ENCODE measurements around the gene ZFP64. TPM values are rescaled to one million over a fixed set of nuclear protein-coding genes. Genes with fewer than 3 reads are reported as not detected.

ZFP64 gene
- total RNA-seq, 1 donor from 2014 or later = 20.3 TPM

DNA sequence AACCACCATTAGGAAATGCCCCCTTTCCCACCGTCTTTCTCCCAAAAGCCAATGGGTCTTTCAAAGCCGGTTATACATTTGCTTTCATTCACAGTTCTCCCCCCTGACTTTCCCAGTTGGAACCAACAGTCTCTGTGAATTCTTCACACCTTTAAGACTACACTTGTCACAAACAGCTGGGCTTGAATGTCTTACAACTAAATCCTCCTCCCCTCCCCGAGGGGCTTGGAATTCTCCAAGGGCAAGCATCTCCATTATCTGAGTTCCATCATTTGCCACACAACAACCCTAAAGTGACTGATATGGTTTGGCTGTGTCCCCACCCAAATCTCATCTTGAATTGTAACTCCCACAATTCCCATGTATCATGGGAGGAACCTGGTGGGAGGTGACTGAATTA is 12.9 kb downstream of the ZFP64 start:
- Histone ChIP-seq H3K27ac (ENCODE audit: low read depth, low read length) (no peak overlapping the region), H3K4me2 (ENCODE audit: low read length) (no peak overlapping the region), H2AFZ (ENCODE audit: low read depth, low read length) (no peak overlapping the region), H3K4me3 (ENCODE audit: insufficient read depth, low read depth, low read length) (no peak overlapping the region), H3K4me1 (ENCODE audit: insufficient read depth, low read length) (no peaks in the 10 kb centered on the region), H3K9ac (ENCODE audit: low read length) (no peak overlapping the region), H3K79me2 (ENCODE audit: insufficient read depth, low read length) (no peaks in the 10 kb centered on the region), H3K27me3 (ENCODE audit: insufficient read depth, low read length) (no peaks in the 10 kb centered on the region), H3K36me3 (ENCODE audit: insufficient read depth, low read length) (peaks cover 3% of the 10 kb centered on the region), H3K9me3 (ENCODE audit: insufficient read depth, low read depth, low read length) (no peaks in the 10 kb centered on the region), H4K20me1 (ENCODE audit: insufficient read depth, low read length) (peaks cover 4% of the 10 kb centered on the region)
- H3K9me3 Mint-ChIP-seq (ENCODE audit: unreplicated experiment) = no peaks in the 10 kb centered on the region
- H3K4me1 Mint-ChIP-seq (ENCODE audit: low read depth, unreplicated experiment) = no peaks in the 10 kb centered on the region
- H3K4me3 Mint-ChIP-seq (ENCODE audit: unreplicated experiment) = no peak overlapping the region
- H3K27ac Mint-ChIP-seq (ENCODE audit: unreplicated experiment) = no peak overlapping the region
- FAIRE-seq (no peak), DNase-seq (ENCODE audit: low read depth) (no peak)
- no peaks in the 10 kb centered on the region for H3K27me3 Mint-ChIP-seq (ENCODE audit: low read depth, unreplicated experiment)
- peaks cover 15% of the 10 kb centered on the region for H3K36me3 Mint-ChIP-seq (ENCODE audit: low read depth, unreplicated experiment)
- TF ChIP-seq CTCF (IDR thresholded peaks at IDR 0.05; ENCODE audit: insufficient read depth, low read depth, low read length) = no peak
- no peak for TF ChIP-seq EZH2 (IDR thresholded peaks at IDR 0.05; ENCODE audit: insufficient read depth, low read length)

DNA sequence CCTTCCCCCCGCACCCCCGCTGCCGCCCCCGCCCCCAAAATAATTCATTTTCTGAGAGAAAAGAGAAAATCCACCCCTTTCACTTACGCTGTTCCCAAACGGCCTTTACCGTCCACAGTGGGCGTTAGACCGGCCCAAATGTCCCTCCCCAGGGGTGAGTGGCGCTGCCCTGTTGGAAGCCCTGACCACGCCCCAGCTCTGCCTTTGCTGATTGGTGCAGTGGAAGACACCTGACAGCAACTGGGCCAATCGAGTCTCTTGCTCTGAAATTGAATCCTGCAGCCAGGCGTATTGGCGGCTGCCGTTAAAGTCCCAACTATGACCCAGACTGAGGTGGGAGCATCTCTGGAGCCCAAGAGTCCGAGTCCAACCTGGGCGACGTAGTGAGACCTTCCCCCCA is 15.7 kb downstream of the ZFP64 start:
- Histone ChIP-seq H3K27me3 (ENCODE audit: insufficient read depth, low read length) (no peaks in the 10 kb centered on the region), H4K20me1 (ENCODE audit: insufficient read depth, low read length) (peaks cover 4% of the 10 kb centered on the region), H3K4me1 (ENCODE audit: insufficient read depth, low read length) (no peaks in the 10 kb centered on the region), H3K79me2 (ENCODE audit: insufficient read depth, low read length) (no peaks in the 10 kb centered on the region), H3K9me3 (ENCODE audit: insufficient read depth, low read depth, low read length) (no peaks in the 10 kb centered on the region), H2AFZ (ENCODE audit: low read depth, low read length) (no peak overlapping the region), H3K4me2 (ENCODE audit: low read length) (no peak overlapping the region), H3K36me3 (ENCODE audit: insufficient read depth, low read length) (no peaks in the 10 kb centered on the region), H3K4me3 (ENCODE audit: insufficient read depth, low read depth, low read length) (no peak overlapping the region), H3K9ac (ENCODE audit: low read length) (no peak overlapping the region), H3K27ac (ENCODE audit: low read depth, low read length) (no peak overlapping the region)
- Mint-ChIP-seq H3K9me3 (ENCODE audit: unreplicated experiment) (no peaks in the 10 kb centered on the region), H3K4me1 (ENCODE audit: low read depth, unreplicated experiment) (no peaks in the 10 kb centered on the region), H3K36me3 (ENCODE audit: low read depth, unreplicated experiment) (peaks cover 13% of the 10 kb centered on the region), H3K27me3 (ENCODE audit: low read depth, unreplicated experiment) (no peaks in the 10 kb centered on the region), H3K4me3 (ENCODE audit: unreplicated experiment) (no peak overlapping the region), H3K27ac (ENCODE audit: unreplicated experiment) (no peak overlapping the region)
- TF ChIP-seq CTCF (IDR thresholded peaks at IDR 0.05; ENCODE audit: insufficient read depth, low read depth, low read length) (no peak), EZH2 (IDR thresholded peaks at IDR 0.05; ENCODE audit: insufficient read depth, low read length) (no peak)
- DNase-seq (ENCODE audit: low read depth) = no peak
- no peak for FAIRE-seq

DNA sequence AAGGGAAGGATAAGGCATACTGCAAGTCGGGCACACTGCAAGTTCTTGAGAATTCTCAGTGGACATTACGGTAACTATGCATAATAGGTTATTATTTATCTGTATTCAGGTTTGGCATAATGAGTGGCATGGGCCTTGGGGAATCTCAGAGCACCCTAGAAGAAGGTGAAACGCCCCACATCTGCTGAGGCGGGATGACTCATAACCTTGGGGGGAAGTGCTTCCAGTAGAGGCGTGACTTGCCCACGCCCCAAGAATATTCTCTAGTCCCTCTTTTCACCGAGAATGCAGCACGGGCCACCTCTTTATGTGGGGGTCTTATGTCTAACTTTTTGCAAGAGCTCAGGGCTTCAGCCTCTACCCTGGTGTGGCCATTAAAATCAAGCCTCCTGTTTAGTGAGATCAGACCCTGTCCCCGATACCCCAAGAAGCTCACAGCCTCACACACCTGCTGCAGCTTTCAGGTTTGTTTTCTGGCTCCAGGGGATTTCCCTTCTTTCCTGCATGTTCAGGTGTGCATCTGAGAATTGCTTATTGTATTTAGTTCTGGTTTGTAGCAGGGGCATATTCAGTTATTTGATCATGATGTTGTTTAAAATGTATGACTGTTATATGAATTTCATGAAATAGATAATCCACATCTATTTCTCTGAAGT is 19.1 kb downstream of the ZFP64 start:
- no peak overlapping the region for H3K4me3 ChIP-seq (ENCODE audit: insufficient read depth, low read depth, low read length)
- no peaks in the 10 kb centered on the region for H3K27me3 ChIP-seq (ENCODE audit: insufficient read depth, low read length)
- Mint-ChIP-seq H3K36me3 (ENCODE audit: low read depth, unreplicated experiment) (peaks cover 7% of the 10 kb centered on the region), H3K9me3 (ENCODE audit: unreplicated experiment) (no peaks in the 10 kb centered on the region), H3K4me3 (ENCODE audit: unreplicated experiment) (no peak overlapping the region), H3K27me3 (ENCODE audit: low read depth, unreplicated experiment) (no peaks in the 10 kb centered on the region), H3K27ac (ENCODE audit: unreplicated experiment) (no peak overlapping the region), H3K4me1 (ENCODE audit: low read depth, unreplicated experiment) (peaks cover 4% of the 10 kb centered on the region)
- no peaks in the 10 kb centered on the region for H3K79me2 ChIP-seq (ENCODE audit: insufficient read depth, low read length)
- DNase-seq (ENCODE audit: low read depth) (no peak), FAIRE-seq (no peak)
- no peaks in the 10 kb centered on the region for H4K20me1 ChIP-seq (ENCODE audit: insufficient read depth, low read length)
- no peak overlapping the region for H3K27ac ChIP-seq (ENCODE audit: low read depth, low read length)
- no peaks in the 10 kb centered on the region for H3K4me1 ChIP-seq (ENCODE audit: insufficient read depth, low read length)
- no peak overlapping the region for H3K4me2 ChIP-seq (ENCODE audit: low read length)
- no peak overlapping the region for H2AFZ ChIP-seq (ENCODE audit: low read depth, low read length)
- no peaks in the 10 kb centered on the region for H3K9me3 ChIP-seq (ENCODE audit: insufficient read depth, low read depth, low read length)
- H3K36me3 ChIP-seq (ENCODE audit: insufficient read depth, low read length) = no peaks in the 10 kb centered on the region
- TF ChIP-seq CTCF (IDR thresholded peaks at IDR 0.05; ENCODE audit: insufficient read depth, low read depth, low read length) (no peak), EZH2 (IDR thresholded peaks at IDR 0.05; ENCODE audit: insufficient read depth, low read length) (no peak)
- H3K9ac ChIP-seq (ENCODE audit: low read length) = no peak overlapping the region
